Neuronal stem cell (in vitro differentiated cells): ENCODE results near the gene RBMX.
"Not testable (repeated sequence)": the region's sequence is repeated elsewhere in the genome, so short reads cannot be mapped to it uniquely, and the experiment has no call there.

Source experiments
- DNase-seq: peaks from one replicate; pipeline ENCODE4 v3.0.0-alpha.2; 2013; ENCODE audit warnings: low spot score
- H2AFZ ChIP-seq: one replicate; pipeline ENCODE4 v1.6.1; 2013; ENCODE audit warnings: mild to moderate bottlenecking, low read length, inconsistent platforms
- H2AK5ac ChIP-seq: 2 replicates; pipeline ENCODE4 v1.6.1; 2013; ENCODE audit warnings: low read depth, mild to moderate bottlenecking, inconsistent platforms, low read length, moderate library complexity, mixed read lengths
- H2BK120ac ChIP-seq: 2 replicates; pipeline ENCODE4 v1.6.1; 2013; ENCODE audit warnings: low read depth, mild to moderate bottlenecking, inconsistent platforms, low read length, moderate library complexity, mixed read lengths
- H2BK12ac ChIP-seq: one replicate; pipeline ENCODE4 v1.6.1; 2013; ENCODE audit warnings: low read length, inconsistent platforms
- H2BK15ac ChIP-seq: 2 replicates; pipeline ENCODE4 v1.6.1; 2013; ENCODE audit warnings: mild to moderate bottlenecking, low read length, inconsistent platforms, mixed read lengths
- H2BK5ac ChIP-seq: one replicate; pipeline ENCODE4 v1.6.1; 2013; ENCODE audit warnings: inconsistent platforms, mild to moderate bottlenecking, low read length, moderate library complexity
- H3K14ac ChIP-seq: one replicate; pipeline ENCODE4 v1.6.1; 2013; ENCODE audit warnings: low read length, inconsistent platforms
- H3K18ac ChIP-seq: 2 replicates; pipeline ENCODE4 v1.6.1; 2013; ENCODE audit warnings: low read length, inconsistent platforms
- H3K23ac ChIP-seq: 2 replicates; pipeline ENCODE4 v1.6.1; 2013; ENCODE audit warnings: low read depth, mild to moderate bottlenecking, mixed read lengths, low read length, inconsistent platforms; ENCODE audit not compliant: poor library complexity
- H3K27ac ChIP-seq: replicated peaks from 3 replicates; pipeline ENCODE4 v1.5.1; 2013; ENCODE audit warnings: low read length, inconsistent platforms
- H3K27me3 ChIP-seq, 3 experiments: 2 replicates each; pipeline ENCODE4 v1.6.1; 2013; ENCODE audit warnings: low read length in 3 of 3, mild to moderate bottlenecking in 2 of 3, inconsistent platforms in 1 of 3, low read depth in 1 of 3, mixed read lengths in 1 of 3, moderate library complexity in 1 of 3; ENCODE audit not compliant: control insufficient read depth in 3 of 3, insufficient read depth in 3 of 3
- H3K36me3 ChIP-seq, 2 donors: replicated peaks in 1 of 2; 2 replicates each; pipeline ENCODE4 v1.6.1; 2013; ENCODE audit warnings: low read length in 2 of 2; ENCODE audit not compliant: control insufficient read depth in 2 of 2, insufficient read depth in 2 of 2
- H3K4ac ChIP-seq: 2 replicates; pipeline ENCODE4 v1.6.1; 2013; ENCODE audit warnings: inconsistent platforms, mild to moderate bottlenecking, low read length, moderate library complexity
- H3K4me1 ChIP-seq, 2 donors: 1 replicate in 1 of 2; 2 replicates in 1 of 2; pipeline ENCODE4 v1.6.1; 2013; ENCODE audit warnings: low read length in 2 of 2, low read depth in 1 of 2; ENCODE audit not compliant: control insufficient read depth in 2 of 2, insufficient read depth in 1 of 2
- H3K4me2 ChIP-seq: one replicate; pipeline ENCODE4 v1.6.1; 2013; ENCODE audit warnings: mild to moderate bottlenecking, low read length, inconsistent platforms; ENCODE audit not compliant: insufficient read depth, poor library complexity, severe bottlenecking
- H3K4me3 ChIP-seq, 2 donors: 2 replicates each; pipeline ENCODE4 v1.5.1; 2013; ENCODE audit warnings: low read length in 2 of 2, mild to moderate bottlenecking in 2 of 2, inconsistent platforms in 1 of 2, moderate library complexity in 1 of 2
- H3K79me1 ChIP-seq: one replicate; pipeline ENCODE4 v1.6.1; 2013; ENCODE audit warnings: low read depth, mild to moderate bottlenecking, inconsistent platforms, low read length, moderate library complexity
- H3K9ac ChIP-seq: one replicate; pipeline ENCODE4 v1.6.1; 2013; ENCODE audit warnings: mild to moderate bottlenecking, low read depth, low read length, inconsistent platforms; ENCODE audit not compliant: poor library complexity
- H3K9me3 ChIP-seq, 2 donors: replicated peaks in 1 of 2; 2 replicates each; pipeline versions ENCODE3 to v1.6.1; 2013; ENCODE audit warnings: low read length in 2 of 2, mild to moderate bottlenecking in 2 of 2, inconsistent platforms in 1 of 2, low read depth in 1 of 2, mixed read lengths in 1 of 2, moderate library complexity in 1 of 2; ENCODE audit not compliant: control insufficient read depth in 2 of 2, insufficient read depth in 1 of 2
- H4K8ac ChIP-seq: one replicate; pipeline ENCODE4 v1.6.1; 2013; ENCODE audit warnings: low read depth, mild to moderate bottlenecking, inconsistent platforms, low read length, moderate library complexity
- H4K91ac ChIP-seq: one replicate; pipeline ENCODE4 v1.6.1; 2013; ENCODE audit warnings: low read length, low read depth, mild to moderate bottlenecking, inconsistent platforms; ENCODE audit not compliant: poor library complexity
- WGBS, 2 donors: extraction: QIAGEN DNeasy Blood & Tissue Kit; methylation state at CpG; one replicate each; pipeline ENCODE4 v1.1.7; 2013; ENCODE audit warnings: missing lambda C conversion rate in 2 of 2, mixed read lengths in 1 of 2; ENCODE audit not compliant: insufficient read length in 2 of 2, insufficient replicate concordance in 1 of 2; ENCODE audit errors: extremely low coverage in 2 of 2; 5-methylcytosine and 5-hydroxymethylcytosine counted together

The RBMX gene

GRCh38 chrX:136900071-136900470, 19.5 kb upstream of the RBMX start:
- H2AK5ac ChIP-seq, H4K91ac ChIP-seq, H3K14ac ChIP-seq, H2BK15ac ChIP-seq, H2BK12ac ChIP-seq, H3K36me3 ChIP-seq, H3K18ac ChIP-seq, H2BK5ac ChIP-seq, H3K27me3 ChIP-seq, H3K27ac ChIP-seq, H3K23ac ChIP-seq, H3K4me3 ChIP-seq, H2BK120ac ChIP-seq, H2AFZ ChIP-seq, H3K79me1 ChIP-seq, H3K9me3 ChIP-seq, DNase-seq, H3K9ac ChIP-seq, H3K4me1 ChIP-seq, H4K8ac ChIP-seq, H3K4ac ChIP-seq, H3K4me2 ChIP-seq: not testable (repeated sequence)
- no CpG with 5 or more reads among the region's 10 CpGs for WGBS, 2 donors

- no CpG with 5 or more reads among the region's 1 CpG for WGBS, 2 donors
- H3K79me1 ChIP-seq: no peaks in the 10 kb centered on the region
- no peak overlapping the region for H3K14ac ChIP-seq
These were observed 18.7 kb upstream of the RBMX start for GRCh38 chrX:136899221-136899620.

DNA sequence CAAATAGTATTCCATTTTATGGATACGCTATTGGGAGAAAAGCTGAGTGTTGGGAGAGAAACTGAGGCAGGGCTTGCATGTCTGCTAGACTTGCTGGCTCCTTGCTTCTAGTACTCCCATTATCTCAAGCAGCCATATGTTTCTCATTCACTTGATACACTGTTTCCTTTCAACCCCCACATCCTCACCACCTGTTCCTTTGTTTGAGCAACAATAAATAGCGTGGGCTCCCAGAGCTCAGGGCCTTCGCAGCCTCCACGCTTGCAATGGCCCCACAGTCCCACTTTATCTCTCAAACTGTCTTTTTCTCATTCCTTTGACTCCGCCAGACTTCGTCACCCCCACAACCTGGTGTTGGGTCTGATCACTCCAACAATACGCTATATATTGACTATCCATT, 18.2 kb upstream of the RBMX start:
- H3K27me3 ChIP-seq: not testable (repeated sequence)

More at GRCh38 chrX:136899221-136899620, 18.7 kb upstream of the RBMX start:
- Histone ChIP-seq H3K4me1 (no peaks in the 10 kb centered on the region), H3K9ac (no peak overlapping the region), H4K91ac (no peak overlapping the region), H3K36me3 (no peaks in the 10 kb centered on the region), H3K27ac (no peak overlapping the region), H3K4me2 (no peak overlapping the region), H2BK120ac (no peak overlapping the region), H3K4me3 (no peak overlapping the region), H3K9me3 (no peaks in the 10 kb centered on the region), H2BK15ac (no peak overlapping the region), H3K4ac (no peak overlapping the region), H2BK5ac (no peak overlapping the region), H3K18ac (no peak overlapping the region), H2AFZ (no peak overlapping the region), H2BK12ac (no peak overlapping the region), H3K23ac (no peak overlapping the region), H2AK5ac (no peak overlapping the region), H4K8ac (no peak overlapping the region), H3K27me3 (no peaks in the 10 kb centered on the region)
- DNase-seq: no peak

GRCh38 chrX:136896121-136896914, 15.8 kb upstream of the RBMX start:
- Histone ChIP-seq H4K91ac (no peak overlapping the region), H3K9ac (no peak overlapping the region), H3K23ac (no peak overlapping the region), H3K4me3 (no peak overlapping the region), H3K4ac (no peak overlapping the region), H3K27ac (no peak overlapping the region), H2AFZ (no peak overlapping the region), H3K36me3 (no peaks in the 10 kb centered on the region), H3K9me3 (no peaks in the 10 kb centered on the region), H2BK15ac (no peak overlapping the region), H3K79me1 (no peaks in the 10 kb centered on the region), H2AK5ac (no peak overlapping the region), H4K8ac (no peak overlapping the region), H3K18ac (no peak overlapping the region), H3K27me3 (no peaks in the 10 kb centered on the region), H2BK5ac (no peak overlapping the region), H3K14ac (no peak overlapping the region), H3K4me1 (no peaks in the 10 kb centered on the region), H2BK12ac (no peak overlapping the region), H2BK120ac (no peak overlapping the region), H3K4me2 (no peak overlapping the region)
- DNase-seq: no peak
- WGBS, 2 donors: 100% methylated on average over 1 of the region's 7 CpGs; no CpG with 5 or more reads in 1 of the 2 donors

More for the DNA sequence above, 18.2 kb upstream of the RBMX start:
- not testable (repeated sequence) for H2AFZ ChIP-seq, DNase-seq, H2BK5ac ChIP-seq, H3K79me1 ChIP-seq, H2AK5ac ChIP-seq, H3K4me3 ChIP-seq, H3K9ac ChIP-seq, H3K36me3 ChIP-seq, H3K14ac ChIP-seq, H4K91ac ChIP-seq, H2BK12ac ChIP-seq, H2BK120ac ChIP-seq, H3K18ac ChIP-seq, H2BK15ac ChIP-seq, H3K27ac ChIP-seq, H3K4me1 ChIP-seq, H3K23ac ChIP-seq, H3K9me3 ChIP-seq, H3K4me2 ChIP-seq, H3K4ac ChIP-seq, H4K8ac ChIP-seq
- WGBS, 2 donors: no CpG with 5 or more reads among the region's 7 CpGs
